Subcutaneous adipose tissue (tissue), 4 donors: Measurements from ENCODE around the gene AMMECR1L. TPM values are rescaled to one million over a fixed set of nuclear protein-coding genes. Genes with fewer than 3 reads are reported as not detected.

Experiments
- total RNA-seq, 4 donors: library from RNA; depleted of rRNA; stranded (reverse); fragments of >200 nt; gene quantifications; one replicate each; pipeline ENCODE4 v1.1.0, GENCODE V29; 2016
- TF ChIP-seq, protein P1 (sequence below): fragments of 450-650 bp; IDR thresholded peaks from one replicate; pipeline ENCODE4 v1.5.1; 2016; ENCODE audit warnings: low read depth, mild to moderate bottlenecking, control low read depth, antibody characterized with exemption, moderate library complexity

AMMECR1L gene
- total RNA-seq, 4 donors from 2014 or later, result 13.3 to 21.5 (median 14.9) TPM

DNA sequence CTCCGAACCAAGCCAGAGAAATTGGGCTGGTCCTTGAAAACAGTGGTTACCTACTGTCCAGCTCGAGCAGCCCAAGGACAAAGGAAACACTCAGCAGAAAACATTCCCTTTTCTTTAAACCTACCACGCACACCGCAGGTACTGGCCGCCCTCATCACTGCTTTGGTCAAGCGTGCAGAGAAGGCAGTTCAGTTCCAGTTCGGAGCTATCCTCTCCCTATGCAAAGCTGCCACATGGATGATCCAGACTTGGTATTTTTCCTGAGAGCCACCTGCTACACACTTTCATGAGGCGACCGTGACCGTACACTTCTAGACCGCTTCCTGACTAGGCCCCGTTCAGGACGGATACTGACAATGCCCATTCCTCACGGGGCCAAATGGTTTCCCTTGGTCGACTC lies 23.5 kb downstream of the AMMECR1L start:
- TF ChIP-seq, protein P1, sequence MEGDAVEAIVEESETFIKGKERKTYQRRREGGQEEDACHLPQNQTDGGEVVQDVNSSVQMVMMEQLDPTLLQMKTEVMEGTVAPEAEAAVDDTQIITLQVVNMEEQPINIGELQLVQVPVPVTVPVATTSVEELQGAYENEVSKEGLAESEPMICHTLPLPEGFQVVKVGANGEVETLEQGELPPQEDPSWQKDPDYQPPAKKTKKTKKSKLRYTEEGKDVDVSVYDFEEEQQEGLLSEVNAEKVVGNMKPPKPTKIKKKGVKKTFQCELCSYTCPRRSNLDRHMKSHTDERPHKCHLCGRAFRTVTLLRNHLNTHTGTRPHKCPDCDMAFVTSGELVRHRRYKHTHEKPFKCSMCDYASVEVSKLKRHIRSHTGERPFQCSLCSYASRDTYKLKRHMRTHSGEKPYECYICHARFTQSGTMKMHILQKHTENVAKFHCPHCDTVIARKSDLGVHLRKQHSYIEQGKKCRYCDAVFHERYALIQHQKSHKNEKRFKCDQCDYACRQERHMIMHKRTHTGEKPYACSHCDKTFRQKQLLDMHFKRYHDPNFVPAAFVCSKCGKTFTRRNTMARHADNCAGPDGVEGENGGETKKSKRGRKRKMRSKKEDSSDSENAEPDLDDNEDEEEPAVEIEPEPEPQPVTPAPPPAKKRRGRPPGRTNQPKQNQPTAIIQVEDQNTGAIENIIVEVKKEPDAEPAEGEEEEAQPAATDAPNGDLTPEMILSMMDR, result no peak

- TF ChIP-seq, protein P1, result no peak
These were observed 25.6 kb downstream of the AMMECR1L start for GRCh38 chr2:127860130-127860529.

GRCh38 chr2:127859712-127860085 lies 26.1 kb downstream of the AMMECR1L start:
- TF ChIP-seq, protein P1, result no peak

- TF ChIP-seq, protein P1, result no peak
These were observed 28.4 kb downstream of the AMMECR1L start for GRCh38 chr2:127857265-127857808.

DNA sequence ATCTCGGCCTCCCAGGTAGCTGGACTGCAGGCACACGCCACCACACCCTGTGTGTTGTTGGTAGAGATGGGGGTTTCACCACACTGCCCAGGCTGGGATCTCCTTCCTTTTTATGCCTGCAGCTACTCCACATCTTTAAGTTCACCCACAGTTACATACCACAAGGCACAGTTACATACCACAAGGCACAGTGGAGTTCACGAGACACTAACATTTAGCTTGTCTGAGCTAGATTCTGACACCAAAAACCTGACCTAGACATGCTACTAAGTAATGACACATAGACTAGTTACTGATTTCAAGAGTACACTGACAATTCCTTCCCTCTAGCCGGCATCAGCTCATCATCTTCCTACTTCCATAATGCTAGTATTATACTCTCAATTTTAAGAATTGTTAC lies 32.1 kb downstream of the AMMECR1L start:
- TF ChIP-seq, protein P1, result no peak

DNA sequence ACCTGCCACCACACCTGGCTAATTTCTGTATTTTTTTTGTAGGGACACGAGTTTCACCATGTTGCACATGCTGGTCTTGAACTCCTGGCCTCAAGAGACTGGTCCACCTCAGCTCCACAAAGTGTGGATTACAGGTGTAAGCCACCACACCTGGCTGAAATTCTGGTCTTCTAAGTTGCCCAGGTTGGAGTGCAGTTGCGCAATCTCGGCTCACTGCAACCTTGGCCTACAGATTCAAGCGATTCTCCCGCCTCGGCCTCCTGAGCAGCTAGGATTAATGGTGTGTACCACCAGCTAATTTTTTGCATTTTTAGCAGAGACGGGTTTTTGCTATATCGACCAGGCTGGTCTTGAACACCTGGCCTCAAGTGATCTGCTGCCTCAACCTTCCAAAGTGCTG lies 33.4 kb downstream of the AMMECR1L start:
- TF ChIP-seq, protein P1, result no peak

- TF ChIP-seq, protein P1, result no peak
These were observed 37.8 kb downstream of the AMMECR1L start for GRCh38 chr2:127847931-127848330.

DNA sequence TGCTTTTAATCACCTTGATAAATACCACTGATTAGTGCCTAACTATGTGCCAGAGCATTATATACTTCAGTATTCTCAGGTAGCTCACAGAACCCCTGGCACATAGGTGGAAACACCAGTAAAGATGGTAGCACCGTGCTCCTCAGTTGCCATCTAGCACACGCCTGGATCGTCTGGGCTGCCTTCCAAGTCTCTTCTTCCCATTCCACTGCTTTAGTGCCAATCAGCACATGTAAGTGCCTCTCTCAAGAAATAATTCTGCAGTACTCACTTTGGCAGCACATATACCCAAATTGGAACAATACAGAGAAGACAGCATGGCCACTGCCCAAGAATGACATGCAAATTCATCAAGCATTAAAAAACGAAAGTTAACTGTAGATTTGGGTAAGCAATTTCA lies 40.8 kb downstream of the AMMECR1L start:
- TF ChIP-seq, protein P1, result no peak
